GM21515 (cell line): ENCODE measurements around the gene ZBTB20.
"Not testable (repeated sequence)": the region's sequence is repeated elsewhere in the genome, so short reads cannot be mapped to it uniquely, and the experiment has no call there.

Experiments used
- ATAC-seq: cut with Tn5 transposase; IDR thresholded peaks from one replicate; pipeline ENCODE4 v1.9.1; 2021; ENCODE audit not compliant: unreplicated experiment

Gene ZBTB20

DNA sequence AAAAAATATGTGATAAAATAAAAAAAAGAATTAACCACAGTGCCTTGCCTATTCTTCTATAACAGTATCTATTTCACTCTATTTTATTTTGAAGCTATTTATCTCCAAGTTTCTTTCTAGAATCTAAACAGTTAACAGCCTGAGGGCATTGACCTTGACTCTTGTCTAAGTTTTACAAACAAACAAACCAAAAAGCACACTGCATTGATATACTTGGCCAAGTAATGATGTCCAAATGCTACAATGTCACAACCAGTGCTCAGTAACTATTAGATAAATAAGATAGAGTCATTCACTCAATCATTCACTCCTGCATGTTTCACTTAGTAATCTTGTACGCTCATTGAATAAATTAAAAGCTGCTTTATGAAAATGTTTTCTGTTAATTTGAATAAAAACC is 466.8 kb downstream of the ZBTB20 start:
- no peak for ATAC-seq

DNA sequence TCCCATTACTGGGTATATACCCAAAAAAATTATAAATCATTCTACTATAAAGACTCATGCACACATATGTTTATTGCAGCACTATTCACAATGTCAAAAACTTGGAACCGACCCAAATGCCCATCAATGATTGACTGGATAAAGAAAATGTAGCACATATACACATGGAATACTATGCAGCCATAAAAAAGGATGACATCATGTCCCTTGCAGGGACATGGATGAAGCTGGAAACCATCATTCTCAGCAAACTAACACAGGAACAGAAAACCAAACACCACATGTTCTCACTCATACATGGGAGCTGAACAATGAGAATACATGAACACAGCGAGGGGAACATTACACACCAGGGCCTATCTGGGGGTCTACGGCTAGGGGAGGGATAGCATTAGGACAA is 467.3 kb downstream of the ZBTB20 start:
- ATAC-seq, result not testable (repeated sequence)

DNA sequence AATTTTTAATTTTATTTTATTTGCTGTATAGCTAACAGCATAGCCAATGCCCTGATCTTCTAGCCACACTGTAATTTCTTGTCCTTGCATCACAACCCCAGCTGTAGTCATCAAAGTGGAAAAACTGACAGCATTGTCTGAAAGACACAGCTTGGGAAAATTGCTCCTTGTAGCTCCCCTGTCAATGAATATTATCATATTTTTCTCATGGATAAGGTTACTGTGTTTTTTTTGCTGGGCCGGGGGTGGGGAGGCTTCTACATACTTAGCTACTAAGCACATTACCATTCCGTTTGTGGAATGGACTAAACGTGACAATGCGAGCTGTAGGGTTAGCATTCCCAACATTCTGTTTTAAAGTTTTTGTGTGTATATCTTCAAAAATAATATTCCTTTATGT is 472.0 kb downstream of the ZBTB20 start:
- no peak for ATAC-seq

DNA sequence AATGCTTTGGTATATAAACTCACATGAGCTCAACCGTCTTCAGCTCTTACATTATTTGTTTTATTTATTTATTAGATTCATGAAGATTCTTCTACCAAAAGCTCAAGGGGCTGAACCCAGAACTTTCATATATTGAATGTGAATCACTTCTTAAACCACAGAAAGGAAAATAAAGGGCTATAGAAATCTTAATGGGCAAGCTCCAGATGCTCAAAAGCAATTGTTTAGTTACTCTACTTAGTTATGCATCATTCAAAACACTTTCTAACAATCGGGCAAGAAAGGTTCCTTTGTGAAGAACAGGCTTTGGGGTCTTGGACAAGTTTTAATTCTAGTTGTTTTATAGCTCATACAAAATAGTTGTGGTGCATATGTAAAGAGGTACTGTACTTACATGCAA is 473.1 kb downstream of the ZBTB20 start:
- no peak for ATAC-seq

DNA sequence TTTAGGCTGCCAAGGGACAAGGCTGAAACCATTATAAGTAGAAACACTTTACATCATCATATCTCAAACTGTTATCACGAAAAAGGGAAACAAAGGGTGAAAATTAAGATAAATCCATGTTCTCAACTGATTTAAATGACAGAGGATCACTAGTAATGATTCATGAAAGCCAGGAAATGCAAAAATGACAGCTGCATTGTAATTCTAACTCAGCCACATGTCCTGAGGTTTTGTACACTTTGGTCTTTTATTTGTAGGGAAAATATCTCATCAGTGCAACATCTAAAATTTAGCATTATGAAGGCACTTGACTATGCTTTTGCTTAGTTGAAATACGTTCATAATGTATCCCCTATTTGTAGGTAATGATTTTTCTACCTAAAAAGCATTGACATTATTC is 473.6 kb downstream of the ZBTB20 start:
- ATAC-seq, result no peak

DNA sequence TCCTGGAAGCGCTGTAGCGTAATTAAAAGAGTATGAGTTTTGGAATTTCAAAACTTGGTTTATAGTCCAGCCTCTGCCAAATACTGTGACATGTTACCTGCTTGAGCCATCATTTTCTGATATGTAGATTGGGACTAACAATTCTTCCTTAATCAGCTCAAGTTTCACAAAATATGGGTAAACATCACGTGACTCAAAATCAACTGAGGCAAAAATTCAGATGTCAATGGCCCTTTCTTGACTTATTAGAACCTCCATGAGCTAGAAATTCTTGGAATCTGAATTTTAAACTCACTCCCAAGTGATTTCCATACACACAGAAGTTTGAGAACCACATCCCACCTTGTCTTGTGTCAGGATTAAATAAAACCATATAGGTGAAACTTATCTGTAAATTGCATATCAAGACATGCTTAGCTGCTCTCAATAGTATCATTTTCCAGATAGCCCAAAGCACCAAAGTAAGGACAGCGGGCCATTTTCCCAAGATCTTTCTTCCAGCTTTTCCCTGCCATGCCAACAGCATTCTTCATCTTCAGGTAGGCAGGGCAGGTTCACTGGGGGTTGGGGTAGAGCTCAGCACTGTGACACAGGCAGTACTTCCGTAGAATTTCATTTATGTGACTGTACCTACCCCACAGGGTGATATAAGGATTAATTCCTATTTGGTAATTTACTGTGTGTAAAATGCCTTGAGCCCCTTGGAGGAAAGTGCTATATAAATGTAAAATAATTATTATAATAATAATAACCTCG is 474.2 kb downstream of the ZBTB20 start:
- no peak for ATAC-seq

DNA sequence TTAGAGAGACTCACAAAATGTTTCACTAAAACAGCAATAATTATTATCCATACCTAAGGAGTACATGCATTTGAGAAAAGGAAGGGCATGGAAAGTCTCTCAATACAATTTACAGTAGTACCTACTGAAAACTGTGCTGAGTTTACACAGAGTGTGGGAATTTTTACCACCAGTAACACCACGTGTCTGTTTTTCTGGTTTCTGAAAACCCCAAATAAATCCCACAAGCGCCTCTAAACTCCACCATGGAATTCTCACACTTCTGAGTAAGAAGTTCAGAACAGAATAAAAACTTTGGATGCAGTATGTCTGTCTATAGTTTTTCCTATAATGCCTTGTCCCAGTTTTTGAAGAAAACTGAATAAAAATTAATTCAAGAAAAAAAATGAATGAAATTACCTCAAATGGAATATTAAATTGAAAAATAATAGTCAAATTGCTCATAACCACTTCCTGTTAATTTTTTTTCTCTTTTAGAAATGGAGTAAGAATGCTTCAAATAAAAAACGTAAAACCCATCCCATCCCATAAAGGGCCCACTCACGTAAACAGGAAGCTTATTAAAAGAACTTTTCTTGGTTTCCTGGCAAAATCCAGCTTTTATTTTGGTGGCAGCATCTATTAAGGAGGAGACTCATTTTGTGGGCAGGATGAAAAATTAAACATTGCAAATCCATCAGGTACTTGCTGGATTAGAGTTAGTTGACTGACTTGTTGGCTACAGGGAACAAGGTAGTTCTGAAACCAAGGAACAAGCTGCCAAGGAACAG is 475.2 kb downstream of the ZBTB20 start:
- ATAC-seq, result no peak

DNA sequence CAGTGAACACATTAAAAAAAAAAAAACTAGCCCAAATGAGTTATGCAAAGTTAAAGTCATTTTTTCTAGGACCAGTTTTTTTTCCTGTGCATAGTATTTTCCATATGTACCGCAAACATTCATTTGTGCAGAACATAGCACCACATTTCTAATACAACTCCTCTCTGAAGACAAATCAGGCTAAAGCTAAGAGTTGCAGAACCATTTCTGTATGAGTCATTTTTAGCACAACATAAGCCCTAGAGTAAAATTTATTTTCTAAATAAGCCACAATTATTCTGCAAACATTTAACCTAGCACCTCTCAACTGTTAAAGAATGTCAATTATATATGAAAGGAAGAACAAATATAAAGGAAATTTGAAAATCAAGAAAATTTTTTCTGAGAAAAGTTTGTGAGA is 477.5 kb downstream of the ZBTB20 start:
- ATAC-seq, result no peak

DNA sequence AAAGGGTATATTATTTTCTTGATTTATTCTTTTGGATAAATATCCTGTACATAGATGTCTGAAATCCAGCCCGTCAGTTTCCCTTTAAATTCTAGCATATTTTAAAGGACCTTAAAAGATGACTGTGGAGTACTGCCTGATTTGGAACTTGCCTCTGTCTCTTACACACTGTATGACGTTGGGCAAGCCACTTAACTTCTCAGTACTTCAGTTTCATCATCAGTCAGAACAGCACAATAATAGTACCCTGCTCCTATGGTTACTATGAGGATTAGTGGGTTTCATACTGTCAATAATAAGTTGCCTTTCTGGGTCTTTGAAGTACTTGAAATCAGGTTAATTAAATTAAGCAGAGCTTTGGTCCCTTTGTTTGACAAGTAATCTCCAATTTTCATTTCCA is 479.0 kb downstream of the ZBTB20 start:
- ATAC-seq, result no peak

DNA sequence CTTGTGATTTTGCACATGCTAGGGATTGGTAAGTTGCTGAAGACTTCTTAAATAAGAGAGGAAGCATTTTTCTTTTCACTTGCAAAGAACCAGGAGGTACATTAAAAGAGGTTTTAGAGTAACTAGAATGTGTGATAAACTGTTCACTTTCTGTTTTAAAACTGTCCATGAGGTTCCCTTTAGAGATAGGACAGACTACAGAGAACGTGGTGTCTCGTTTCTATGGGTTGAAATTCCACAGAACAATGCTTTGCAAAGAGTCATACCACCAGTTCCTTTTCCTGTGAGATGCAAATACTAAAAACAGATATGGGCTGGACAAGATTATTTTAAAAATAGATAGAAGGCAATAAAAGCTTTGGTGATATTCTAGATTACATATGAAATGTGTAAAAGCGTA is 480.5 kb downstream of the ZBTB20 start:
- ATAC-seq, result no peak

DNA sequence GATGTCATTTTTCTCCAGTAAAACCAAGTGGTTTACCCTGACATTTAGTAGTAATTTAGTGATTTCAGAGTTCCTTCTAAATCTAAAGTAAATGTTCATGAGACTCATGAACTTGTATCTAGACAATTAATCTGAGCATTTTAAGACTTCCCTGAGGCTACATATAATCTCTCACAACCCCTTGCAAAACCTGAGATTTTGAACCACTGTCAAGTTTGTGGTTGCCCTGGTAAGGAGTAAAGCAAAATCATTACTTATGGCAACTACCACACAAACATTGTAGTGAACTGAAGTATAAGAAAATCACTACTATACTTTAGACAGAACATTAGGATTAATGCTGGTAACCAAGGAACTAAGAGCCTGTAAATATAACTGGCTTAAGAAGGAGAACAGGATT is 483.1 kb downstream of the ZBTB20 start:
- ATAC-seq, result no peak

DNA sequence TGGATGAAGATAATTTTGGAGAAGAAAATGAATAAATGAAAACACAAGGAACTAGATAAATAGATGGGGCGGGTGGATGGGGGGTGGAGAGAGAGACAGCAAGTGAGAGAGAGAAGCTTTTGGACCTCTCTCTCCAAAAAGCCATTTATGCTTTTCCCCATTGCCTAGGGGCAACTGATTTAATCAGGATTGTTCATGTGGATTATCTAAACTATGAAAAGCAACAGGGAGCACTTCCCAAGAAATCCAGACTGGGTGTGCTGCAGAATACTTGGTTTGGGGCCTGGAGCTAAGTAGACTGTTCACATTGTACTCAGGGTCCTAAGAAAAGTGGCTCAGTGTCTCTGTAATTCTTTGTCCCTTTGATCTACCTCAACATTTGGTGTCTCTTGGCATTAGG is 486.3 kb downstream of the ZBTB20 start:
- ATAC-seq, result no peak

DNA sequence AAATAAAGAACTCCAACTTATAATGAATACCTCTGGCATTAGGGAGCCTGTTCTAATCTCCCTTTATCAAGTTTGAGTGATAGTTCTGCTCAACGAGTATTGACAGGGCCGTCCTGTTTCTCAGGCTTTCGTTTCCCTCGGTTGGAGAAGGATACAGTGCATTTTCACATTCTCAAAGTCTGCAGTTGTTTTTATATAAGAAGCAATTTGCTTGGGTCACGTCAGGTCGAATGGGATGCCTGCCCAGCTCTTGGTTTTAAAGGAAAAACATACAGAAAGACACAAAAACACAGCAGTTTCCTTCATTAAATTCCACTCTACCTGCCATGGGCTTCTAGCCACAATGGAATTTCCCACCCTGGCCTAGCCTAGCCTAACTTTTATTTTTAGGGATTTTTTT is 487.0 kb downstream of the ZBTB20 start:
- ATAC-seq, result no peak

DNA sequence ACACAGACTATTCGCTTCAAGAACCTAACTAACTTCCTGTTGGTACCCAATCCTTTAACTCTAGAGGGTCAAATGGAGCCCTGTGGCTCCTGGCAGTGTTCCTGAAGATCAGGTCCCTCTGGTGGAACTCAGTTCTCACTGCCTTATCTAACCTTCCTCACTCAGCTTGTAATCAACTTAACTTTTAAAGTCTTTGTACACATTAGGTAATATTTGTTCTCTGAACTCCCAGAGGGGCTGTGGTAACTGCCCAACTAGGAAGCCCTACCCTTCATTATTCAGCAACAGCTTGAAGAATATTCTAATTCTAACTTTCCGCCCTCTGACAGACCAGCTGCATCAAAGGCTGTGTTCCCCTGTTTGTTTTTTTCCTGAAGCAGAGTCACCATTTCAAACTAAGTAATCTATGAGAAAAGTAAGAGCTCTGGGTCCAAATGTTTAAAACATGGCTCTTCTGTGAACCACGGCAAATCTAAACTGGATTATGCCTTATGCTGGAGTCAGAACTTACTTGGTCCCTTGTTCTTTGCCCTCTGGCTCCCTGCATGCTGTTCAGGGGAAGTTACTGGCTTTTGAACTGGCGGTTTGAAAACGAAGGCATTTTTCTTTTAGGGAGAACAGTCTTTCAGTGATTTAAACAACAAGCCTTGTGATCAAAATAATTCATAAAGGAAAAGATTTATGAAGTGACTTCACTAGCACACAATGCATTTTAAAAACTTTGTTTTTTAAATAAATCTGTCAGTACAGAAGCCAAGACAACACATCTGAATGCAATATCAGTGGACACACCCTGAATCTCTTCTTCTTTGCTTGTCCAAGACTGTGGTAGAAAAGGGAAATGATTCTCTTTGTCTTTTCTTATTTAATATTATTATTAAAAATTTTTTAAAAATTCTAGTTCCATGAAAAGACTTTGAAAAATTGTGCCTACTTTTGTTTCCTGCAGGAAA is 487.7 kb downstream of the ZBTB20 start:
- no peak for ATAC-seq

DNA sequence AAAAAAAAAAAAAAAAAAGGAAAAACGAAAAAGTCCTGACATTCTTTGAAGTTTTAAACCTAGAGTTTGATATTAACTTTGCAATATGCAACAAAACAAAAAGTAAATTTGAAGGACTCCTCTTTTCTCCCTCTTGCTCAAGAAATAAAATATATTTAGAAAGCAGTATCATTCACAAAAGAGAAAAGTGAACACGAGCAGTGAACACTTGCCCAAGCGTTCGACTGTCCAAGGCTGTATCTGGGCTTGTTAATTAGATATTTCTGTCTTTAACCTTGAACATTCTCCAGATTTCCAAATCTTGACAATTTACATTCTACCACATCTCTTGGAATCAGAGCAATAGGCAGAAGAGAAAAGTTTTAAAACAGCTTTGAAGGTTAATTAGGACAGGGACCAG is 495.5 kb downstream of the ZBTB20 start:
- no peak for ATAC-seq

DNA sequence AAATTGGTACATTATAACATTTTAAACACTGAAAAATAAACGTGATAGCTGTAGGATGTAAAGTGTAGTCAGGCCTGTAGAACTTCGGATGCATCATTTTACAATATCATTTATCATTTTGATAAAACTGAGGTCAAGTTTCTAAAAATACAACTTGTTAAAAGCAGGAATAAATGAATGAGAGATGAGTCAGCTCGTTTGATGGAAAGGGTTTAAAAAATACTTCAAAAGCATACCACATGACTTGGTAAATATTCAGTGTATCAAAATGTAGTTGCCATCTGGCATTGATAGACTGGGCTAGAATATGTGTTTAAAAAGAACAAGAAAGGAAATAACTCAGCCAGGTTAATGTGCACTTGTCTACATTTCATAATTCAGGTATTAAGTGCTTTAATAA is 496.3 kb downstream of the ZBTB20 start:
- no peak for ATAC-seq

DNA sequence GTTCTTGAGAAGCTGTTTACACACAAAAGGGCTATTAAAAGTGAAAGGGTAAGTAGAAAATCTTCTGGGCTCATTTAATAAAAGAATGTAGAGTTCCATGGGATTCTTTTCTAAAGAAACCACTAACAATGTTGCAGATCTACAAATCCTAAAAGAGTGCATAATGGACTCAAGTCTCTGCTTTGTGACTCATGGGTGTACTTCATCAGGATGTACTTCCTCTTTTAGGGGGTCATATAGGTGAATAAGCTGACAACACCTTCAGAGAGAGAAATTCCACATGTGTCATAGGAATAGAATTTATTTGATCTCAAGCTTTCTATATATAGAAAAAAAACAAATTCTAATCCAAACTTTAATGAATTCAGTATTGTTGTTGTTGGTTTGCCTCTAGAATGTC is 497.8 kb downstream of the ZBTB20 start:
- ATAC-seq, result no peak

DNA sequence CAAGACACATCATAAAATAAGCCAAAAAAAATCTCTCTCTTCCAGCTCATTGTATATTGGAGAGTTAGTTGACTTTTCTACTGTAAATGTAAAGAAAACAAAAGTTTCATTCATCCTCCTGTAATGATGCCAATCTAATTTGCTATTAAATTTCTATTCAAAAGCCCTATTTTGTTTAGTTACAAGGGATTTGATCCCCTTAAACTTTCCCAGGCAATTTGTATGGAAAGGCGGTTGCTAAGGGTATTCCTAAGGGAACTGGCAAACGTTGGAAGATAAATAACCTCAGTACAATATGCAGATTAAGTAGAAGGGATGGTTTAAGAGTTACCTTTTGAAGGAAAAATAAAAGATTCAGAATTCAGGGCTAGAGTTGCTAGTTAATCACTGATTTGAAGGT is 500.6 kb downstream of the ZBTB20 start:
- ATAC-seq, result no peak

DNA sequence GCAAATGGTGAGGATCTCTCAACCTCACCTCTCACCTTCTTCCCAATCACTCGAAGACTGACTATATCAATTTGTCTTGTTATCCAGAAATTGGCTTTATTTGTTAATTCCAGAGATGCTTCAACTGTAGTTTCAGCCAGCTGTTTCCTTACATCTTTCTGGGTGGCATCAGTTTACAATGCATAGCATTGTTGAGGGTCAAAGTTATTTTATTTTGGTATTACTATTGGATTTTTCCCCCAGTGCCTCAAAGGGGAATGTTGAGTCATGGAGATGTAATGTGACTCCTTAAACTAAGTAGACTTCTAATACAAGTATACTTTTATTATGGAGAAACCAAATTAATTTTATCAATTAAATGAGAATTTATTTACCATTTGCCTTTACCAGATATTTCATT is 501.7 kb downstream of the ZBTB20 start:
- ATAC-seq, result no peak

DNA sequence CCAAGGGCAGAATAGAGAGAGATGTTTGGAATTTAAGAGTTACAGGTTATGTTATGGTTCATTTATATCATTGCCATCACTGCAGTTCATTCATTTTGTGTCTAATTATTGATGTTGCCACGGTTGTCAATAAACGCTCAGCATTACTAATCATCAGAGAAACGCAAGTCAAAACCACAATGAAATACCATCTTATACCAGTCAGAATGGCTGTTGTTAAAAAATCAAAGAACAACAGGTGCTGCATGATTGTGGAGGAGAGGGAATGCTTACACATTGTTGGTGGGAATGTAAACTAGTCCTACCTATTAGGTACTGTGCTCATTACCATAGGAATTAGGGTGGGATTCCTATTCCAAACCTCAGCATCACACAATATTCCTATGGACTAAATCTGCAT is 502.7 kb downstream of the ZBTB20 start:
- ATAC-seq, result no peak

DNA sequence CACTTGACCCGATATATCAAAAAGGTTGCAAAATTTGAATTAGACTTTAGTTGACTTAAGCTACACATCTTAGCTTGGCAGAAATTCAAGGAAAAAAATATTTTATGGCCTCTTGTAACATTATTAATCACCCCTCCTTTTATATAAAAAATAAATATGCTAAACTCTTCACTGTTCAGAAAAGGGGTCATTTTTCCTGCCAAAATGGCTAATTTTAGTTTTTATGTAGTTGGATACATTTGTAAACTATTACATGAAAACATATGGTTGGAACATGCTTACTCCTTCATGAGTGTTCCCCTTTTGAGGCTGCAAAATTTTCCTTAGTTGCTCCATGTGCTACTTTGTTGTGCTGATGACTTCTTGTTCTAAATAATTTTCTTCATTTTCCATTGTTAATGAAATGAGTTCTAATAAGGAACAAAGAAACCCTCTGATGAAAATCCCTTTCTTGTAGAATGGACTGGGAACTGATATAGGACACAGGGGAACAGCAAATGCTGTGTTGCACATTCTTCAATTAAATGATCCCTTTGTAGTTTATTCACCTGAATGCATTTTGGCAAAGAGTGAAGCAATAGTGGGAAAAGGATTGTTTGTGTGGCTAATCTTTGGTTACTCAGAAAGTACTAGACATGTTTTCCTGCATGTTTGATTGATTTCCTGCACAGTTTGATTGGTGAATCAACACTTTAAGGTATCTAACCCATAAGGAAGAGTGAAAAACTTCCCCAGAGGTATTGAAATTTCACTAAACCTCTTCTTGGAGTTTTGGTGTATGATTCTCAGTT is 503.9 kb downstream of the ZBTB20 start:
- no peak for ATAC-seq
